SK-N-SH (cell line): ENCODE results near the gene RETREG2. TPM values are rescaled to one million over a fixed set of nuclear protein-coding genes. Genes with fewer than 3 reads are reported as not detected.

Source experiments
- CTCF ChIA-PET: fragments of 300-600, 350-600 bp; formaldehyde crosslinking; extraction: SDS; loops from one replicate; lab custom pipeline; 2021; lab: Yijun Ruan, JAX
- POLR2A ChIA-PET: fragments of 350-600 bp; sonication (Branson Sonifier 250); formaldehyde crosslinking; extraction: SDS; loops from one replicate; lab custom pipeline; 2020; ENCODE audit warnings: antibody characterized with exemption, inconsistent platforms; lab: Yijun Ruan, JAX
- DNase-seq: peaks from one replicate; pipeline ENCODE4 v3.0.0; 2012
- H2AFZ ChIP-seq: fragments of 200-600 bp; sonication (generic); 2 replicates; pipeline ENCODE4 v1.8.1; 2016; ENCODE audit warnings: antibody characterized with exemption, mild to moderate bottlenecking, low read depth
- H3F3A ChIP-seq: fragments of 200-600 bp; sonication (generic); replicated peaks from 2 replicates; pipeline ENCODE3; 2016; ENCODE audit warnings: antibody characterized with exemption, mild to moderate bottlenecking; ENCODE audit not compliant: insufficient read depth
- H3K27ac ChIP-seq, 2 experiments: fragments of 200-500 bp in 1 of 2; fragments of 200-600 bp in 1 of 2; sonication (Bioruptor generic) in 1 of 2; sonication (generic), shearing (Covaris generic) in 1 of 2; 2 replicates each; pipeline versions ENCODE4 v1.5.1 to v1.6.1; 2014 to 2016; ENCODE audit warnings: low read depth in 2 of 2, inconsistent platforms in 1 of 2, low read length in 1 of 2, mild to moderate bottlenecking in 1 of 2, mixed read lengths in 1 of 2
- H3K27me3 ChIP-seq: fragments of 200-600 bp; sonication (generic), shearing (Covaris generic); 2 replicates; pipeline ENCODE4 v1.6.1; 2016; ENCODE audit warnings: mixed run types; ENCODE audit not compliant: insufficient read depth
- H3K36me3 ChIP-seq, 2 experiments: fragments of 200-500 bp in 1 of 2; fragments of 200-600 bp in 1 of 2; sonication (Bioruptor generic) in 1 of 2; sonication (generic) in 1 of 2; replicated peaks in 1 of 2; 2 replicates each; pipeline versions ENCODE3 to v1.5.1; 2014 to 2016; ENCODE audit warnings: low read length in 1 of 2, mild to moderate bottlenecking in 1 of 2; ENCODE audit not compliant: insufficient read depth in 2 of 2, control insufficient read depth in 1 of 2
- H3K4me1 ChIP-seq, 2 experiments: fragments of 200-500 bp in 1 of 2; fragments of 200-600 bp in 1 of 2; sonication (Bioruptor generic) in 1 of 2; sonication (generic), shearing (Covaris generic) in 1 of 2; 2 replicates each; pipeline versions ENCODE4 v1.5.1 to v1.6.1; 2014 to 2016; ENCODE audit warnings: low read depth in 1 of 2, low read length in 1 of 2, mixed run types in 1 of 2; ENCODE audit not compliant: insufficient read depth in 2 of 2, control insufficient read depth in 1 of 2
- H3K4me2 ChIP-seq: fragments of 200-600 bp; sonication (generic), shearing (Covaris generic); 2 replicates; pipeline ENCODE4 v1.6.1; 2017; ENCODE audit warnings: mixed run types
- H3K4me3 ChIP-seq, 2 experiments: fragments of 200-500 bp in 1 of 2; fragments of 200-600 bp in 1 of 2; sonication (Bioruptor generic) in 1 of 2; sonication (generic), shearing (Covaris generic) in 1 of 2; 2 replicates each; pipeline versions ENCODE4 v1.5.1 to v1.8.1; 2014 to 2016; ENCODE audit warnings: low read depth in 2 of 2, inconsistent platforms in 1 of 2, low read length in 1 of 2, mild to moderate bottlenecking in 1 of 2, mixed read lengths in 1 of 2, moderate library complexity in 1 of 2
- H3K79me2 ChIP-seq: fragments of 200-600 bp; sonication (generic); 2 replicates; pipeline ENCODE4 v1.8.1; 2017; ENCODE audit warnings: mild to moderate bottlenecking; ENCODE audit not compliant: insufficient read depth
- H3K9ac ChIP-seq: fragments of 200-600 bp; sonication (generic); 2 replicates; pipeline ENCODE4 v1.6.1; 2017; ENCODE audit warnings: mixed run types
- H3K9me2 ChIP-seq: fragments of 200-600 bp; sonication (generic); 2 replicates; pipeline ENCODE4 v1.6.1; 2017; ENCODE audit warnings: mixed run types
- H3K9me3 ChIP-seq: fragments of 200-600 bp; sonication (generic); 2 replicates; pipeline ENCODE4 v1.6.1; 2017; ENCODE audit warnings: mixed run types, mild to moderate bottlenecking, moderate library complexity
- H4K20me1 ChIP-seq: fragments of 200-600 bp; sonication (generic); 2 replicates; pipeline ENCODE4 v1.6.1; 2017; ENCODE audit warnings: mild to moderate bottlenecking, mixed run types; ENCODE audit not compliant: insufficient read depth
- EP300 ChIP-seq, 2 experiments: IDR thresholded peaks; 2 replicates each; pipeline versions ENCODE4 v1.4.0 to v1.6.1; 2012; ENCODE audit warnings: borderline replicate concordance in 1 of 2, low read depth in 1 of 2, low read length in 1 of 2
- EZH2phosphoT487 ChIP-seq: fragments of 200-600 bp; sonication (generic); IDR thresholded peaks from 2 replicates; pipeline ENCODE4 v1.6.1; 2017; ENCODE audit warnings: low read depth, mixed run types, mild to moderate bottlenecking, antibody characterized with exemption, moderate library complexity, borderline replicate concordance
- FOXJ3 ChIP-seq: sonication (generic); formaldehyde crosslinking; IDR thresholded peaks from 2 replicates; pipeline ENCODE4 v1.5.1; 2020; ENCODE audit warnings: mild to moderate bottlenecking, missing genetic modification reagents
- FOXM1 ChIP-seq: IDR thresholded peaks from 2 replicates; pipeline ENCODE4 v1.4.0; 2012; ENCODE audit warnings: low read depth, mild to moderate bottlenecking
- GABPA ChIP-seq: IDR thresholded peaks from 2 replicates; pipeline ENCODE4 v1.4.0; 2012; ENCODE audit warnings: low read depth, mild to moderate bottlenecking
- GATA2 ChIP-seq: sonication (generic); formaldehyde crosslinking; IDR thresholded peaks from 2 replicates; pipeline ENCODE4 v1.5.0; 2020; ENCODE audit warnings: mild to moderate bottlenecking, missing genetic modification reagents
- MEF2A ChIP-seq: IDR thresholded peaks from 2 replicates; pipeline ENCODE4 v1.4.0; 2012; ENCODE audit warnings: low read depth, borderline replicate concordance
- NFIC ChIP-seq: IDR thresholded peaks from 2 replicates; pipeline ENCODE4 v1.4.0; 2012; ENCODE audit warnings: borderline replicate concordance
- REST ChIP-seq: IDR thresholded peaks from 2 replicates; pipeline ENCODE4 v1.6.1; 2012; ENCODE audit warnings: mild to moderate bottlenecking, low read depth, low read length, moderate library complexity
- TAF1 ChIP-seq: IDR thresholded peaks from 2 replicates; pipeline ENCODE4 v1.6.1; 2012; ENCODE audit warnings: low read depth, mild to moderate bottlenecking, low read length, moderate library complexity, borderline replicate concordance
- TEAD4 ChIP-seq: IDR thresholded peaks from 2 replicates; pipeline ENCODE4 v1.4.0; 2012; ENCODE audit warnings: mild to moderate bottlenecking, borderline replicate concordance; ENCODE audit not compliant: insufficient read depth
- ZBTB33 ChIP-seq: IDR thresholded peaks from 2 replicates; pipeline ENCODE4 v1.4.0; 2012; ENCODE audit warnings: low read depth, borderline replicate concordance
- WGBS: methylation state at CpG from one replicate; pipeline ENCODE4 v1.1.6; 2017; ENCODE audit warnings: low lambda C conversion rate; 5-methylcytosine and 5-hydroxymethylcytosine counted together
- polyA plus RNA-seq, 3 experiments: library from polyadenylated mRNA; depleted of rRNA; stranded (reverse); fragments of >200 nt; gene quantifications; 2 replicates each; pipeline ENCODE4 v1.2.3, GENCODE V29; 2012
- TF ChIP-seq, protein P1 (sequence below): IDR thresholded peaks from 2 replicates; pipeline ENCODE4; 2012

Gene RETREG2
- polyA plus RNA-seq, 1 of the 3 experiments (the other 2 are of a cell fraction), result 74.6 TPM

- H3K4me1 ChIP-seq, result peaks cover 0 to 11% of the 10 kb centered on the region in 2 experiments; a peak in 1 of 4 replicates
- ChIA-PET CTCF (interaction anchor here (5.8 to 14.9 kb wide), 3 partner anchors 13 to 104 kb away, joined by 35 to 205 read pairs (median 104); partner anchors contain the start of genes CNPPD1, IHH and SLC23A3), POLR2A (no interaction called here)
- H3F3A ChIP-seq, result peaks cover 12% of the 10 kb centered on the region
- H3K79me2 ChIP-seq, result peaks cover 2% of the 10 kb centered on the region; the same call in 1 of the 2 replicates
- no peaks in the 10 kb centered on the region for H4K20me1 ChIP-seq
- 71% methylated on average over 4 of the region's 4 CpGs for WGBS
- no peak for TF ChIP-seq TAF1
- TF ChIP-seq EP300 (IDR thresholded peaks at IDR 0.05; ENCODE audit: borderline replicate concordance in 1 of 2, low read depth in 1 of 2, low read length in 1 of 2), result no peak
- TF ChIP-seq, protein P1, sequence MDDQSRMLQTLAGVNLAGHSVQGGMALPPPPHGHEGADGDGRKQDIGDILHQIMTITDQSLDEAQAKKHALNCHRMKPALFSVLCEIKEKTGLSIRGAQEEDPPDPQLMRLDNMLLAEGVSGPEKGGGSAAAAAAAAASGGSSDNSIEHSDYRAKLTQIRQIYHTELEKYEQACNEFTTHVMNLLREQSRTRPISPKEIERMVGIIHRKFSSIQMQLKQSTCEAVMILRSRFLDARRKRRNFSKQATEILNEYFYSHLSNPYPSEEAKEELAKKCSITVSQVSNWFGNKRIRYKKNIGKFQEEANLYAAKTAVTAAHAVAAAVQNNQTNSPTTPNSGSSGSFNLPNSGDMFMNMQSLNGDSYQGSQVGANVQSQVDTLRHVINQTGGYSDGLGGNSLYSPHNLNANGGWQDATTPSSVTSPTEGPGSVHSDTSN, result no peak
- no peak for TF ChIP-seq GATA2 (CRISPR knock-in tag)
- no peak for TF ChIP-seq MEF2A
- TF ChIP-seq FOXM1, result no peak
- no peak for TF ChIP-seq EZH2phosphoT487
- no peak for TF ChIP-seq FOXJ3
- TF ChIP-seq GABPA, result no peak
- no peak for TF ChIP-seq REST
- no peak for TF ChIP-seq NFIC
- no peak for TF ChIP-seq TEAD4
- no peak for TF ChIP-seq ZBTB33
- H3K36me3 ChIP-seq, result peaks cover 0 to 13% of the 10 kb centered on the region in 2 experiments
- H3K4me3 ChIP-seq, result peak overlapping the region; percentile 69 to 75
- H3K27me3 ChIP-seq, result no peaks in the 10 kb centered on the region
- H3K4me2 ChIP-seq, result peak overlapping the region; percentile 97
- no peak for DNase-seq
- H3K9me2 ChIP-seq, result no peaks in the 10 kb centered on the region
- peak overlapping the region; percentile 81 for H3K9ac ChIP-seq
- peak overlapping the region; percentile 78; the same call in 1 of the 2 replicates for H2AFZ ChIP-seq
- H3K27ac ChIP-seq, result peak overlapping the region; percentile 90 to 99; a peak in 3 of 4 replicates
- no peaks in the 10 kb centered on the region for H3K9me3 ChIP-seq
Measured at GRCh38 chr2:219161097-219161496, 17.0 kb upstream of the RETREG2 start.
